NCI-H69 (cell line): Measurements from ENCODE around the gene SPINK14.

Experiments used
- DNase-seq: peaks from one replicate; lab custom pipeline; 2025; lab: John Stamatoyannopoulos, UW

SPINK14 gene, protein sequence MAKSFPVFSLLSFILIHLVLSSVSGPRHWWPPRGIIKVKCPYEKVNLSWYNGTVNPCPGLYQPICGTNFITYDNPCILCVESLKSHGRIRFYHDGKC

DNA sequence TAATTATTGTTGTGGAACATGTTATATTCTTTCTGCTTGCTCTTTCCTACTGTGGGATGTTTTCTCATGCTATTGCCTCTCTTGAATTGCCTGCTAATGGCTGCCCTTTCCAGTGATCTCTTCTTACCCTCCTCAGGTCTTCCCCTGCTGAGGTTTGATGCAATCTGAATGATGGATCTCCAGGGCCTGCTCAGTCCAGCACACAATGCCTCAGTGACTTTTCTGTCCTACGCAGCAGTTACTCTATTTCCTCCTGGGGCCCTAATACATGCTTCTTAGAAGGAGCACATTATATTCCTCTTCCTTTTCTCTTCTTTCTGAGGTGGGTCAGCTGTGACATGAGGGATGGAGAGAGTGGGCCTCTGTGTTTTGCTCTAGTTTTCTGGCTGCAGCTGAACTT lies at the start of gene SPINK14:
SPINK14 (plus strand) TSS at position 301 of the 400 bp plus-strand sequence. CDS start 1,187 bp downstream, outside the sequence.
- DNase-seq, result no peak

DNA sequence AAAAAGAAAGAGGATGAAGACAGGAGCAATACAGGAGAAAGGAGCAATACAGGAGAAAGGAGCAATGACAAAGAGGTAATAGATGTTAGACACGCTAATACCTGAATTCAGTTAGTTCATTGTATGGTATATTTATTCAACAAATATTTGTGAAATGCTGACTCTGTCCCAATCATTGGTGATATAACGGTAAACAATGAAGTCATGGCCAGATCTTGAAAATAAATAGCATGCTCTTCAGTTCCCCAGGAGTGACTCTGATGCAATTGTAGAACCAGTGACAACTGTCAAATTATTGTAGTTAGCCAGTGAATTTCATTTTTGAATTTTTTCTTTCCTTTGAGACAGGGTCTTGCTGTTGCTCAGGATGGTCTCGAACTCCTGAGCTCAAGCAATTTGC lies 48.0 kb upstream of the SPINK14 start:
- DNase-seq, result no peak

- DNase-seq, result peak; percentile 25
These were observed 42.7 kb upstream of the SPINK14 start for GRCh38 chr5:148125641-148126040.

- DNase-seq, result no peak
These were observed 33.0 kb upstream of the SPINK14 start for GRCh38 chr5:148135091-148136048.

GRCh38 chr5:148140846-148141245 lies 27.5 kb upstream of the SPINK14 start:
- no peak for DNase-seq

DNA sequence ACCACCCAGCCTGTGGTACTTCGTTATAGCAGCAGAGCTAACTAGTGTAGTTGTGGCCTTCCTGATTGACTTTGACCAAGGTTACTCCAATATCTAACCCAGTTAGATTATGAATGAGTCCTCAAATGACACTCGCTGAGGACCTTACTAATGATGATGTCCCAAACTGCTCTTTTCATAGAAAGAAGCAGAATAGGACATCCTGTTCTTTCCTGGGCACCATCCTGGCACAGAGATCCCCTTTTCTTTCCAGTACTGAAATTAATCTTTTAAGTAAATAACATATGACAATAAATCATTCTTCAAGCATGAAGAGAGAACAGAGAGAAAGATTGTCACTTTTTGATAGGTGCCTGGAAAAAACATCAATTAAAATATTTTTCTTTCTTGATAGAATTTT lies 26.7 kb upstream of the SPINK14 start:
- DNase-seq, result no peak

DNA sequence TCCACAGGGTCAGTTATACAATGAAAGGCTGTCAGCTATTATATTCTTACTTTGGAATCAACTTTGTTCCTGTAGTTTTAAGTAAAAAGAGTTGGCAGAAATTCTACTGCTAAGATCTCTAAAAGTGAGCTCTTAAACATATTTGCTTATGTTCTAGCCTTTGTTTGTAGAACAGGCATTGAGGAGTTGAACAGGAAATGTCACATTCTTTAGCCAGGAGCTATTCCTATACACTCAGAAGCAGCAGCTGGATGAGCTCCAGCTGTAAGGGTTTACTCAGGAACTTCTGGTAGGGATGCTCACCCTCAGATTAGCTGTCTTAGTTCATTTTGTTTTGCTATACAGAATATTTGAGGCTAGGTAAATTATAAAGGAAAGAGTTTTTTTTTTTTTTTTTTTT lies 22.4 kb upstream of the SPINK14 start:
- peak; percentile 59 for DNase-seq

DNA sequence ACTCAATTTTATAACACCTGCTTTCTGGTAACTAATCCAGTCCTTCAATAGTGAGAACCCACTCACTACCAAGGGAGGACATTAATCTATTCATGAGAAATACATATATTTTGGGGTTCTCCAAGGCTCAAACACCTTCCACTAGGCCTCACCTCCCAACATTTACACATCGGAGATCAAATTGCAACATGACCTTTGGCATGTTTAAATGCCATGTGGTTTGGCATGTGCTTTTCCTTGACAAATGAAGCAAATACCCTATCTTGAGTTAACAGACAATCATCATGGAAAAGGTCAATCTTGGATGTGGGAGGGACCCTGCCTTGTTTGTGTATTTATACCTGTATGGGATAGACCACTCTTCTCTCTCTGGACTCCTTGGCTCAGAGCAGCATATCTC lies 21.9 kb upstream of the SPINK14 start:
- no peak for DNase-seq

- DNase-seq, result peak; percentile 77
These were observed 20.9 kb upstream of the SPINK14 start for GRCh38 chr5:148147415-148147814.

- no peak for DNase-seq
These were observed 16.5 kb upstream of the SPINK14 start for GRCh38 chr5:148151872-148152271.

GRCh38 chr5:148152781-148153180 lies 15.6 kb upstream of the SPINK14 start:
- no peak for DNase-seq

GRCh38 chr5:148156609-148157008 lies 11.7 kb upstream of the SPINK14 start:
- DNase-seq, result no peak

DNA sequence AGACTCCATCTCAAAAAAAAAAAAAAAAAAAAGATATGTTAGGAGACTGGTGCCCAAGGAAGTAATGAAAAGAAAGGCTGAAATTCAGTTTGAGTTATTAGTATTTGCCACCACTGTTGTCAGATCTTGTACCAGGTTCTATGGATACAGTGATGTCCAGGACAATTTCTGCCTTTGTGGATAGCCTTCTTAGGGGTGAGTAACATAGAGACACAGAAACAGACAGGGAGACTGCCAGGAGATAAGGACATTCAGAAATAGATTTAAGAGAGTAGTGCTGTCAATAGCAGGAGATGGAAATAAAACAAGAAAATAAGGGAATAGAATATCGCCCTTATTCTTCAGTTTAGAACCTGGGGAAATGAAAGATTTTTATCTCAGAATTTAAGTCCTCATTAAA lies 6.3 kb upstream of the SPINK14 start:
- DNase-seq, result no peak

- no peak for DNase-seq
These were observed 5.0 kb upstream of the SPINK14 start for GRCh38 chr5:148163345-148163744.

GRCh38 chr5:148166550-148167283 lies 1.6 kb upstream of the SPINK14 start:
- DNase-seq, result no peak

DNA sequence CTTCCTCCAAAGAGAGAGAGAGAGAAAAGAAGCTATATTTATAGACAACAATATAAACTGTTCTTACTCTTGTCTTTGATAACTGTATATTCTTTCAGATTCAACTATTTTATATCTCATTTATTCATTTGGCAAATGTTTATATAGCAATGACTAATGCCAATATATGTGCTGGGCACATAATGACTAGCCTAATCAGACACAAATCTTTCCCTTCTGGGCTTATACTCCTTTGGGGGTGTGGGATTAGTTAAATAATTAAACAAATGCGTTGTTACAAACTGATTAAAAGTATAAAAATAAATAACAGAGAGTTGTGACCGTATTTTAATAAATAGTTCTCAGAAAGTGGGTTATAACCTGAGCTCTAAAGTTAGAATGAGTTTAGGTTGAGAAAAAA lies 4.0 kb downstream of the SPINK14 start:
- DNase-seq, result no peak

DNA sequence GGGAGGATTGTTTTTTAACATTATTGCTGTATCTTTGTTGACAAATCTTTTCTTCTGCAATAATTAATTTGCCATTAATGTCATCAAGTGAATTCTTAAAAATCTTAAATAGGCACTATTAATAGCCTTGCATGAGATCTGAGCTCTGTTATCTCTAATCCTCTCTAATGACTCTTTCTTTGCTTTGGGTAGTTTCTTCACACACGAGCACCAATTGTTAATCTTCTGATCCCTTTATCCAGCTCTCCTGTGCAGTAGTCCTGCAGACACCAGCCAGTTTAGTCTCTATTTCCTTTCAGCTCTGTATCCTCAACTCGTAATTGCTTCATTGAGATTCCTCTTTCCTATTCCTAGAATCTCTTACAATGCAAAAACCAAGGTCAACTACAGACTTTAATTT lies 8.1 kb downstream of the SPINK14 start:
- DNase-seq, result no peak

DNA sequence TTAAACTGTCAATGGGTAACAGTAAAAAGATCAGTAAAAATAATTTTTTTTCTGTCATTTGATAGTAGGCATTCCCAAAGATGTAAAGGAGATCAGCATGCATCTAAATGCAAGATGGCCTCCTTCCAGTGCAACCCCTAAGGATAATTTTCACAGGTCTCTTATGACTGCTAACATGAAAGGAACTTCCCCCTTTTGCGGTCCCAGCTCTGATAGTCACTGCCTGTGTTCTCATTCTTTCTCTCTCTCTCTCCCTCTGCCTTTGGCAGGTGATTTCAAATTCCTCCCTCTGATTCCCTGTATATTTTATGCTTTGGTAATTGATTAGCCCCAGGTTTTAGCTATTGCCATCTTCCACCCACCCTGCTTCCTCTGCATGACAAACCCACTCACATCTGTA lies 8.9 kb downstream of the SPINK14 start:
- DNase-seq, result no peak

- DNase-seq, result peak; percentile 80
These were observed 11.0 kb downstream of the SPINK14 start for GRCh38 chr5:148179234-148179824.

DNA sequence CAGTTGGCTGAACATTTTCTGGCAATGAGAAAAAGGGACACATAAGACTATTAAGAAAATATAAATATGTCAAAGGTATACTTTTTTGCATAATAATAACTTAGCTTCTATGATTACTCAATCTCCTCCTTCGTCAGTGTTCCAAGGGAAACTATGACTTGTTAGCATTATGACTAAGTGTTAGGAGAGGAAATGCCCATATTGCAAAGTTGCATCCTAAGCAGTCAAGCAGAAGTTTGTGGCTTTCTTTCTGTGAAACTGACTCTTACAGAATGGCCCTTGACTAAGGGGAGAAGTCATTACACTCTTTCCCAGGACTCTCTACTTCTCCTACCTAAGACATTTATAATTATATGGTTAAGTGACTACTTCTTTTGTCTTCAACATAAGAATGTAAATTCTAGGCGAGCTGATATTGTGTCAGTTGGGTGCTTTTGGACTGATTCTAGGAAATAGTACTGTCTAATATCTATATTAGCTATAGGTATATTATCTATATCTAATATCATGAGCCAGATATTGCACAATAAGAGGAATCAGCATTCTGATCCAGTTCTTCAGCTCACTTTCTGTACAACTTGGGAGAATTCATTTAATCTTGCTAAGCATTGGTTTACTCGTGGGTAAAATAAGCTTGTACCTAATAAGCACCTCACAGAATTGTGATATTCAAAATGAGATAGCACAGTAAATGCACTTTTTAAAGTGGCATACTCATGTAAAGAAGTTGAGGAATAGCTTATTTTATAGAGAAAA lies 18.1 kb downstream of the SPINK14 start:
- no peak for DNase-seq

GRCh38 chr5:148191010-148191409 lies 22.7 kb downstream of the SPINK14 start:
- DNase-seq, result no peak

DNA sequence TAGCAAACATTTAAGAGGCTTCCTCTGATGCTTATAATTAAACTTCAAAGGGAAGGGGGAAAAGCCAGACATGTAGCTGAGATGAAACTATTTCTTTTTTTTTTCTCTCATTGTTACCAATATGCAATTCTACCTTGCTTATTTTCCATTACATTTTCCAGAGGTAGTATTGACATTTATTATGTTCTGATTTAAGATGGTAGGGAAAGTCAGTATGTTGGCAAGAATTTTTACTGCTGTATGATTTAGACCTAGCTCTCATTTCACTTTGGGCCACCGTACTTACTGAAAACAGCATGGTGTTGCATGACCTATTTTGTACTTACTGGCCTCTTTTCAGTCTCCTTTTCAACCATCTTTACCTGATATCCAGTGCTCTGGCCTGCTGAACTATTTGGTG lies 24.9 kb downstream of the SPINK14 start:
- DNase-seq, result no peak
